PC-3 (cell line): ENCODE results near the gene SNX5.

ENCODE experiments used
- CTCF ChIP-seq: fragments of 300-600 bp; sonication (generic); conservative IDR thresholded peaks from 2 replicates; pipeline ENCODE4 v1.5.1; 2017; ENCODE audit warnings: antibody characterized with exemption, low read depth, mild to moderate bottlenecking, low read length
- EZH2 ChIP-seq: fragments of 300-600 bp; sonication (generic); IDR thresholded peaks from one replicate; pipeline ENCODE4 v1.6.1; 2017; ENCODE audit warnings: antibody characterized with exemption, mild to moderate bottlenecking, low read length; ENCODE audit not compliant: unreplicated experiment

GRCh38 chr20:18014411-18014810 lies 45.8 kb upstream of the SNX5 start:
- TF ChIP-seq CTCF (no peak), EZH2 (no peak)
